ENCODE results near the gene OR2A2. TPM values are rescaled to one million over a fixed set of nuclear protein-coding genes. Genes with fewer than 3 reads are reported as not detected.

Gene OR2A2
- total RNA-seq, 1 donor from 2014 or later, result not detected

DNA sequence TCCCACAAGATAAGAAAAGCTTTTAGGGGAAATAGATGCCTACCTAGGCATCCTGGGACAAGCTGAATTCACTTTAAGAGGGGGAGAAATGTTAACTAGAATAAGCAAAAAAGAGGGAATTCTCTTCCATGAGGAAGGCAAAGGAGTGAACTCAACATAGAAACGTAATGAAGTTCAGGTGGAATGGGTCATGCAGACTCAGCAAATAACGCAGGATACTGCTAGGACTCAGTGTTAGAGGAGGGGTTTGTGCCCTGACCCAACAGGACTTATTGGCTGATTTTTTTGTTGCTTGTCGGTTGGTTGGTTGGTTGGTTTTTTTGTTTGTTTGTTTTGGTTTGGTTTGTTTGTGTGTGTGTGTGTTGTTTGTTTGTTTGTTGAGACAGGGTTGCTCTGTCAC lies 22.9 kb downstream of the OR2A2 start:
- ATAC-seq, result no peak
- intact Hi-C loops (cut with DNase I), result no loop called here
- no peak for DNase-seq (ENCODE audit: missing footprints)

DNA sequence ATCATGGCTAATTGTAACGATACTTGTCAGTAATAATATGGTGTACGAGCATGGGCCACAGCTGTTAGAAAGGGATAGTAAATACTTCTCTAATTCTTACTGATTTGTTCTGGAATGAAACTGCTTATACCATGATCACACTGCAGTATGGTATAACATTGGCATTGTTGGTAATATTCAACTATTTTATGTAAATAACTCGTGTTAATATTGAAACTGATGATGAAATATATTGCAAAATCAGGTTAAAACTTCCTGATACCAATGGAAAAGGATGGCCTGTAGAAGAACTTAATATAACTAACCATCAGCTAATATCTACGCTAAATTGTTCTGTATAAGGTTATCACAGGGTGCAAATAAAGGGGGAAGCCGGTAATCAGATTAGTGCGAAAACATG lies 23.9 kb downstream of the OR2A2 start:
- no peak for ATAC-seq
- intact Hi-C loops (cut with DNase I), result no loop called here

DNA sequence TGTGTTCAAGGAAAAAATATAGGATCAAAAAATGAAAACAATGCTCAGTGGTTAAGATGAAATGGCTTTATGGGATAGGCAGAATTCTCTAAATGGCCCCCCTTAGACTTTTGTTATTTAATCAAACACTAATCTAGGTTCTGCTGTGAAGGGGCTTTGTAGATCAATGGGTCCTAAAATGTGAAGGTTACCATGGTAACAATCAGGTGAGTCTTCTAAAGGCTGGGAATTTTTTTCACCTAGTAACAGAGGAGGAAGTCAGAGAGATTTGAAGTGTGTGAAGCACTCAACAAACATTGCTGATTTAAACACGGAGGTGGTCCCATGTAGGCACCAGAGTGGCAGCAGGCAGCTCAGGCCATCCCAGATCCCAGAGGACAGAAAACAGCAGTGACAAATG lies 24.7 kb downstream of the OR2A2 start:
- no peak for ATAC-seq
- intact Hi-C loops (cut with DNase I), result no loop called here
- DNase-seq (ENCODE audit: missing footprints), result no peak

More for the DNA sequence above, 23.9 kb downstream of the OR2A2 start:
- no peak for DNase-seq (ENCODE audit: missing footprints)

GRCh38 chr7:144137501-144137900 lies 28.1 kb downstream of the OR2A2 start:
- intact Hi-C loops (cut with DNase I), result no loop called here
- ATAC-seq (no peak), DNase-seq (ENCODE audit: missing footprints) (no peak)

DNA sequence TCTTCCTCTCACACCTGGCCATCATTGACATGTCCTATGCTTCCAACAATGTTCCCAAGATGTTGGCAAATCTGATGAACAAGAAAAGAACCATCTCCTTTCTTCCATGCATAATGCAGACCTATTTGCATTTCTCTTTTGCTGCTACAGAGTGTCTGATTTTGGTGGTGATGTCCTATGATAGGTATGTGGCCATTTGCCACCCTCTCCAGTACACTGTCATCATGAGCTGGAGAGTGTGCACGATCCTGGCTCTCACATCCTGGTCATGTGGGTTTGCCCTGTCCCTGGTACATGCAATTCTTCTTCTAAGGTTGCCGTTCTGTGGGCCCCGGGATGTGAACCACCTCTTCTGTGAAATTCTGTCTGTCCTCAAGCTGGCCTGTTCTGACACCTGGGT lies 32.8 kb downstream of the OR2A2 start:
- intact Hi-C loops (cut with DNase I), result no loop called here
- no peak for DNase-seq (ENCODE audit: missing footprints)
- no peak for ATAC-seq

DNA sequence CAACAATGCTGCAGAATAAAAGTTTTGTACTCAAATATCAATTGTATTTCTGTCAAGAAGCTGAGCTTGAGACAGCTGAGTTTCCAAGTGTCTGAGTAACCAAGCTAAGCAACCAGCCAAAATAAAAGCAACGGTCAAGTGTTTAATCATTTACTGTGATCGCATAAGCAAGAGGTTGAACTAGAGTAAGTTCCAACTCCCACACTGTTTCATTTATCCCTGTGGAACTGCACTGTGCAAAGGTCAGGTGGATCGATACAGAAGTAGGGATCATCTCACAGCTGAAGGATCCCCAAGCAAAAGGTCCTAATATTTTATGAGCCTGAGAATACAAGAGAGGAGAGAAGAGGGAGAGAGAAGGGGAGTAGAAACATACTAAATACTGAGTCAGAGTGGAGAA lies 35.0 kb downstream of the OR2A2 start:
- ATAC-seq, result no peak
- intact Hi-C loops (cut with DNase I), result no loop called here
- no peak for DNase-seq (ENCODE audit: missing footprints)

- no peak for DNase-seq (ENCODE audit: missing footprints)
- ATAC-seq, result no peak
- intact Hi-C loops (cut with DNase I), result no loop called here
These were observed 38.9 kb downstream of the OR2A2 start for GRCh38 chr7:144148224-144148827.

- DNase-seq (ENCODE audit: missing footprints) (no peak), ATAC-seq (no peak)
- intact Hi-C loops (cut with DNase I), result no loop called here
These were observed 49.5 kb downstream of the OR2A2 start for GRCh38 chr7:144158861-144159260.

Other genes starting within 250 kb of the OR2A2 start
- 38.7 TPM for gene TCAF1, start 207.4 kb upstream of the OR2A2 start, total RNA-seq
- not detected for gene OR2F2, start 174.3 kb upstream of the OR2A2 start, total RNA-seq
- gene OR2F1, start 154.7 kb upstream of the OR2A2 start, total RNA-seq, result not detected
- gene OR6B1, start 109.3 kb upstream of the OR2A2 start, total RNA-seq, result not detected
- not detected for gene OR2A5, start 60.6 kb upstream of the OR2A2 start, total RNA-seq
- not detected for gene OR2A25, start 39.8 kb upstream of the OR2A2 start, total RNA-seq
- gene OR2A12, start 23.3 kb upstream of the OR2A2 start, total RNA-seq, result not detected
- gene OR2A14, start 13.6 kb downstream of the OR2A2 start, total RNA-seq, result not detected
- 0.30 TPM for gene CTAGE4, start 73.9 kb downstream of the OR2A2 start, total RNA-seq
- 0.87 TPM for gene ARHGEF35, start 86.2 kb downstream of the OR2A2 start, total RNA-seq
- not detected for gene OR2A42, start 130.0 kb downstream of the OR2A2 start, total RNA-seq
- 0.22 TPM for gene OR2A7, start 155.2 kb downstream of the OR2A2 start, total RNA-seq
- 0.22 TPM for gene CTAGE8, start 159.7 kb downstream of the OR2A2 start, total RNA-seq
- not detected for gene OR2A1, start 202.8 kb downstream of the OR2A2 start, total RNA-seq
- 2.4 TPM for gene ARHGEF5, start 245.8 kb downstream of the OR2A2 start, total RNA-seq

Measured in Right ventricle myocardium inferior (tissue), 1 donor.